Activated naive CD4-positive, alpha-beta T cell treated with anti-CD3 and anti-CD28 coated beads, Interleukin-2, amount 50 U/mL, for 24 hours (primary cell): ENCODE measurements around the gene KIRREL3.

Experiments used
- H3K27ac Mint-ChIP-seq: one replicate; pipeline ENCODE4 v1.8.0; 2021; ENCODE audit warnings: mild to moderate bottlenecking, mixed read lengths
- H3K27me3 Mint-ChIP-seq: one replicate; pipeline ENCODE4 v1.8.0; 2021; ENCODE audit warnings: mixed read lengths
- H3K36me3 Mint-ChIP-seq: one replicate; pipeline ENCODE4 v1.8.0; 2021; ENCODE audit warnings: mixed read lengths
- H3K4me1 Mint-ChIP-seq: one replicate; pipeline ENCODE4 v1.8.0; 2021; ENCODE audit warnings: mixed read lengths
- H3K4me3 Mint-ChIP-seq: one replicate; pipeline ENCODE4 v1.8.0; 2021; ENCODE audit warnings: mild to moderate bottlenecking, mixed read lengths
- H3K9me3 Mint-ChIP-seq: one replicate; pipeline ENCODE4 v1.8.0; 2021; ENCODE audit warnings: mixed read lengths

The KIRREL3 gene

DNA sequence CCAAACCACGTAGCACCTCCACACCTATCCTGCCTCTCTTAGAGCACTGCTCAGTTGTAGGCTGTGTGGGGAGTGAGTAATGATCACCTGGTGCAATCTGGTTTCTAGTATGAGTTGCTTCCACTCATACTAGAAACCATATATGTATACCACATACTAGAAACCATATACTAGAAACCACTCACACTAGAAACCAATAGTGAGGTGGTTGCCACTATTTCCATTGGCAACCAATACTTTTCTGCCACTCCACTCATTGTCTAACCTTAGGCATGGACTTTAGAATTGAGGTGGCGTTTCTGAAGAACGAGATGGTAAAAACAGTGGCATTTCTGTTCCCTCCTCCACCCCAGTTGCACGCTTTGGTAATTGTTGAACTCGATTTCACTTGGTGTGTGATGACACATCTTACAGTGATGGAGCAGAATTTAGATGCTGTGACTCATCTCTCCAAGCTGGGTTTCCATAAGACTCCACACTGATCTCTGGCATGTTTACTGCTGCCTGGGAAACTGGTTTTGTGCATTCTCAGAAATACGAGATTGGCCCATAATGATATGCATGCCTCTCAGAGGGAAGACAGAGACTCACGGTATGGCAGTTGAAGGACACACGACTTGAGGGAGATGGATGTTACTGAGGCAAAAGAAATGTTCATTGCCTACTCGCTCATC, 82.9 kb downstream of the KIRREL3 start:
- Mint-ChIP-seq H3K36me3 (no peaks in the 10 kb centered on the region), H3K27ac (no peak overlapping the region), H3K9me3 (no peaks in the 10 kb centered on the region), H3K4me1 (no peaks in the 10 kb centered on the region), H3K27me3 (no peaks in the 10 kb centered on the region), H3K4me3 (no peak overlapping the region)

DNA sequence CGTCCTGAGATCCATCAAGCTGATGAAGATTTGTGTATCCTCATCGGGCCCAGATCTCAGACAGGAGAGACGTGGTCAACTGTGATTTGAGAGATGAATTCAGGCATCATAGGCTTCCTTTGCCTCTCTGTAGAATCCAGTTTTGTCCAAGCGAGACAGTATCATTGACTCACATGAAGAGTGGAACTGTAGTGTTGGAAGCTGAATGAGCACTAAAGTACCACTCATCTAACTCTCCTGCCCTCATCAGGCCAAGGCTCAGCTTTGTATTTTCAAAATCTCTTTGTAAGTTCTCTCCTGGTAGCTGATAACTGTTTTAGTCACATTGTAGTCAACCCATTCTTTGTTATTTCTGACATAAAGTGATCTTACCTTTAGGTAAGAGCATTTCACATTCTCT, 85.1 kb downstream of the KIRREL3 start:
- no peak overlapping the region for H3K27ac Mint-ChIP-seq
- H3K36me3 Mint-ChIP-seq: no peaks in the 10 kb centered on the region
- H3K4me3 Mint-ChIP-seq: no peak overlapping the region
- H3K9me3 Mint-ChIP-seq: no peaks in the 10 kb centered on the region
- no peaks in the 10 kb centered on the region for H3K4me1 Mint-ChIP-seq
- no peaks in the 10 kb centered on the region for H3K27me3 Mint-ChIP-seq

DNA sequence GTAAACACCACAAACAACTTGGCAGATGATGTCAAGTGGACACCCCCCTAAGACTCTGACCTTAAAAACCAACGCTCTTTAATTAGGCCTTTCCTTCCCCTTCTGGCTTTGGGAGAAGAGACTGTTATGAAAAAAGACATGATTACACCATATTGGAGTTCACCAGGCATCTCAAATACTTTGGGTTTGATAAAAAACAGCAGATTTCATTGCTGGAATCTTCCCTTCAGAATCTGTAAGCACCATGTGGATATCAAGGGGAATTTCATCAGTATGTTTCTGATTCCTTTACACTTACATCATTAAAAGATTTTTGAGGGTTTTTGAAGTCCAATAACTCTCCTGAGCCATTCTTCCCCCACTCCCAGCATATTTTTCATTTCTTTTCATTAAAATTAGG, 85.6 kb downstream of the KIRREL3 start:
- Mint-ChIP-seq H3K36me3 (no peaks in the 10 kb centered on the region), H3K27ac (no peak overlapping the region), H3K4me1 (no peaks in the 10 kb centered on the region), H3K9me3 (no peaks in the 10 kb centered on the region), H3K27me3 (no peaks in the 10 kb centered on the region), H3K4me3 (no peak overlapping the region)

DNA sequence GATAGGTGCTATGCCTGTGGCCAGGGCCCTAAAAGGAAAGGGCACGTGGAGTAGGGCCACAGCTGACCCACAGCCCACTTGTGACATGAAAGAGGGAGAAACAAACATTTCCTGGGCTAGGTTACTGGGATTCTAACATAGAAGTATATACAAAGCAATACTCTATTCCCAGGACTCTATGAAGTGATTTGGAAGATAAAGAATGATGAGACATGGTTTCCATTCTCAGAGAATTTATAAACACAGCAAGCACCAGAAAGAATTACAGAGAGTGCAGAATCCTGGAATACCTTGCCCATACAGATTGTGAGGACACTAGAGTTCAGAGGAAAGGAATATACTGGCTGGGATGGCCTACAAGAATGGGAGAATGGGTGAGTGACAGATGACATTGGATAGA, 86.4 kb downstream of the KIRREL3 start:
- no peak overlapping the region for H3K4me3 Mint-ChIP-seq
- H3K27me3 Mint-ChIP-seq: no peaks in the 10 kb centered on the region
- no peak overlapping the region for H3K27ac Mint-ChIP-seq
- no peaks in the 10 kb centered on the region for H3K9me3 Mint-ChIP-seq
- H3K36me3 Mint-ChIP-seq: no peaks in the 10 kb centered on the region
- no peaks in the 10 kb centered on the region for H3K4me1 Mint-ChIP-seq

DNA sequence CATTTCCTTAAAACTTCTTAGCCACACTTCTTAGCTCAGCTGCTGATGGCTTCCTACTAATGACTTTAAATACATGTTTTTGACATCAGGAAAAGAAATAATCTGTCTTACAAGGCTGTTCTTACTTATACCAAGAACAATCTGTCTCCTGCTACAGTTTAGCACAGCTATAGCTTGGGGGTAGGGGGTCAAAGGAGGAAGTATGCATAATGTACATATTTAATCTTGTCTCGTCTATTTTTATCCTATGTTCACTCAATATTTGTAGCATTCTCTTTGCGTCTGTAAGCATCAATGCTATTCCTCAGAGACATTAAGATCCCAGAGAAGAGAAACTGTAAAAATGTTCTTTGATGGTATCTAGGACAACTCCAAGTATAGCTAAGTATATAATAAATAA, 96.0 kb downstream of the KIRREL3 start:
- Mint-ChIP-seq H3K36me3 (no peaks in the 10 kb centered on the region), H3K4me1 (no peaks in the 10 kb centered on the region), H3K9me3 (no peaks in the 10 kb centered on the region), H3K4me3 (no peak overlapping the region), H3K27me3 (peaks cover 3% of the 10 kb centered on the region), H3K27ac (no peak overlapping the region)

- Mint-ChIP-seq H3K27ac (no peak overlapping the region), H3K4me1 (no peaks in the 10 kb centered on the region), H3K36me3 (no peaks in the 10 kb centered on the region), H3K9me3 (peaks cover 2% of the 10 kb centered on the region), H3K27me3 (peaks cover 7% of the 10 kb centered on the region), H3K4me3 (no peak overlapping the region)
Observed at GRCh38 chr11:126901783-126902182, 98.8 kb downstream of the KIRREL3 start.

- no peaks in the 10 kb centered on the region for H3K36me3 Mint-ChIP-seq
- peaks cover 6% of the 10 kb centered on the region for H3K27me3 Mint-ChIP-seq
- peaks cover 9% of the 10 kb centered on the region for H3K9me3 Mint-ChIP-seq
- no peak overlapping the region for H3K4me3 Mint-ChIP-seq
- H3K27ac Mint-ChIP-seq: no peak overlapping the region
- no peaks in the 10 kb centered on the region for H3K4me1 Mint-ChIP-seq
Observed at GRCh38 chr11:126899961-126900748, 100.4 kb downstream of the KIRREL3 start.

- Mint-ChIP-seq H3K4me3 (no peak overlapping the region), H3K4me1 (no peaks in the 10 kb centered on the region), H3K36me3 (no peaks in the 10 kb centered on the region), H3K27ac (no peak overlapping the region), H3K9me3 (peaks cover 12% of the 10 kb centered on the region), H3K27me3 (peaks cover 9% of the 10 kb centered on the region)
Observed at GRCh38 chr11:126898802-126899201, 101.8 kb downstream of the KIRREL3 start.

- Mint-ChIP-seq H3K4me3 (no peak overlapping the region), H3K27ac (no peak overlapping the region), H3K9me3 (peaks cover 15% of the 10 kb centered on the region), H3K4me1 (no peaks in the 10 kb centered on the region), H3K27me3 (peaks cover 13% of the 10 kb centered on the region), H3K36me3 (no peaks in the 10 kb centered on the region)
Observed at GRCh38 chr11:126897430-126897829, 103.1 kb downstream of the KIRREL3 start.

GRCh38 chr11:126896025-126896424, 104.5 kb downstream of the KIRREL3 start:
- Mint-ChIP-seq H3K36me3 (no peaks in the 10 kb centered on the region), H3K9me3 (peaks cover 15% of the 10 kb centered on the region)

GRCh38 chr11:126893796-126894195, 106.8 kb downstream of the KIRREL3 start:
- peaks cover 10% of the 10 kb centered on the region for H3K27me3 Mint-ChIP-seq
- no peak overlapping the region for H3K4me3 Mint-ChIP-seq
- H3K36me3 Mint-ChIP-seq: no peaks in the 10 kb centered on the region
- H3K27ac Mint-ChIP-seq: no peak overlapping the region
- H3K9me3 Mint-ChIP-seq: peaks cover 15% of the 10 kb centered on the region
- no peaks in the 10 kb centered on the region for H3K4me1 Mint-ChIP-seq

More at GRCh38 chr11:126896025-126896424, 104.5 kb downstream of the KIRREL3 start:
- Mint-ChIP-seq H3K4me3 (no peak overlapping the region), H3K27me3 (peaks cover 13% of the 10 kb centered on the region), H3K27ac (no peak overlapping the region), H3K4me1 (no peaks in the 10 kb centered on the region)

- Mint-ChIP-seq H3K4me1 (no peaks in the 10 kb centered on the region), H3K9me3 (peaks cover 15% of the 10 kb centered on the region), H3K27me3 (peaks cover 10% of the 10 kb centered on the region), H3K4me3 (no peak overlapping the region), H3K36me3 (no peaks in the 10 kb centered on the region), H3K27ac (no peak overlapping the region)
Observed at GRCh38 chr11:126892756-126893155, 107.8 kb downstream of the KIRREL3 start.

DNA sequence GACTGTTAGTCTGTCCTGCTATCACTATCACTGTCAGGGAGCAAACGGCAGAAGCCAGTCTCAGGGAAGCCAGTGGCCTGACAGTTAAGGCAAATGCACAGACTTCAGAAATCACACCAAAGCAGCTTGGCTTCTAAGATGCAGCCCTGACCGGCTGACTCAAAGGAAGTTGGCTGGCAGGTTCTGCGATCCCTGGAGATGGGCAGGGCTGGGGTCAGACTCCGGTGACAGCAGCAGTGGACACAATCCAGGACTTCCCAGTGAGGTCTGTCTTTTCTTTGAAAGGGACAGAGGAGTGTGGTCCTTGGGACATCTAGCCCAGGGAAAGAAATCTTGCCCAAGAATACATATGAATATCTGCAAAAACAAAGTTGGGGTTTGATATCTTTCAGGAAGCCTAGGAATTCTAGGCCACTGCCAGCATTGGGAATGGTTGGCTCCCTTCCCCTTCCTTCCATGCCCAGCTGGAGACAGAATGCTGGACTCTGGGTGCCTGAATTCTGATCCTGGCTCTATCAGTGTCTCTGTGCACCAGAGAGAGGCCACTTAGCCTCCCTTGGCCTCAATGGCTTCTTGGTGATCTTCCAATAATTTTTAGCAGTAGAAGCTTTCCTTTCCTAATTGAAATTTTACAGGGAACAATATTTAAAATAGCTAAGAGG, 108.9 kb downstream of the KIRREL3 start:
- Mint-ChIP-seq H3K36me3 (no peaks in the 10 kb centered on the region), H3K27ac (no peak overlapping the region), H3K4me3 (no peak overlapping the region), H3K9me3 (peaks cover 12% of the 10 kb centered on the region), H3K4me1 (no peaks in the 10 kb centered on the region), H3K27me3 (peaks cover 8% of the 10 kb centered on the region)

GRCh38 chr11:126890561-126890960, 110.0 kb downstream of the KIRREL3 start:
- Mint-ChIP-seq H3K27me3 (peaks cover 8% of the 10 kb centered on the region), H3K36me3 (no peaks in the 10 kb centered on the region)

GRCh38 chr11:126888115-126888712, 112.4 kb downstream of the KIRREL3 start:
- Mint-ChIP-seq H3K4me1 (no peaks in the 10 kb centered on the region), H3K36me3 (no peaks in the 10 kb centered on the region), H3K4me3 (no peak overlapping the region), H3K9me3 (no peaks in the 10 kb centered on the region), H3K27me3 (peaks cover 1% of the 10 kb centered on the region), H3K27ac (no peak overlapping the region)

More at GRCh38 chr11:126890561-126890960, 110.0 kb downstream of the KIRREL3 start:
- H3K4me1 Mint-ChIP-seq: no peaks in the 10 kb centered on the region
- no peak overlapping the region for H3K27ac Mint-ChIP-seq
- H3K4me3 Mint-ChIP-seq: no peak overlapping the region
- H3K9me3 Mint-ChIP-seq: peaks cover 6% of the 10 kb centered on the region

DNA sequence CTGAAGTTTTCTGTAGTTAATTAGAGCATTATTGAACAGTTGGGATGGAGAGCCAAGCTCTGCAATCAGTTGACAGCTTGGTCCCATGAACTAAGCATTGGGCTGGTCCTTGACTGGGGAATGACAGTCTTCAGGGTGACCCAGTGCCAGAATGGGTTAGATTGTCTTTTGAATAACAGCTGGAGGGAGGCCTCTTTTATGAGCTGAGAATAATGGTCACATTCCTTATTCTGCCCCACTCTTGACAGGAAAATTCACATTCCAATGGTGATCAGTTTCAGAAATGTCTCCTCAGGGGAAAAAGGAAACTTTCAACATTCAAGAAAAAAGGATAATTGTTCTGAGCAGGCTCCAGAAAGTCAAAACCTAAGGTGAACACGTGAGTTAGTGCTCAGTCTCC, 113.9 kb downstream of the KIRREL3 start:
- Mint-ChIP-seq H3K27ac (no peak overlapping the region), H3K9me3 (no peaks in the 10 kb centered on the region), H3K4me3 (no peak overlapping the region), H3K36me3 (no peaks in the 10 kb centered on the region), H3K27me3 (no peaks in the 10 kb centered on the region), H3K4me1 (no peaks in the 10 kb centered on the region)
